ENCODE results near the gene NDUFS7. TPM values are rescaled to one million over a fixed set of nuclear protein-coding genes. Genes with fewer than 3 reads are reported as not detected.
A peak's percentile ranks its signal among the peaks of the same experiment; 100 is the strongest.

Gene NDUFS7
- total and polyA plus RNA-seq, 9 of the 15 experiments (the other 6 are each of a cell fraction or from before 2014, with no cell fraction given), result 6.0 to 271 (median 60.6) TPM

DNA sequence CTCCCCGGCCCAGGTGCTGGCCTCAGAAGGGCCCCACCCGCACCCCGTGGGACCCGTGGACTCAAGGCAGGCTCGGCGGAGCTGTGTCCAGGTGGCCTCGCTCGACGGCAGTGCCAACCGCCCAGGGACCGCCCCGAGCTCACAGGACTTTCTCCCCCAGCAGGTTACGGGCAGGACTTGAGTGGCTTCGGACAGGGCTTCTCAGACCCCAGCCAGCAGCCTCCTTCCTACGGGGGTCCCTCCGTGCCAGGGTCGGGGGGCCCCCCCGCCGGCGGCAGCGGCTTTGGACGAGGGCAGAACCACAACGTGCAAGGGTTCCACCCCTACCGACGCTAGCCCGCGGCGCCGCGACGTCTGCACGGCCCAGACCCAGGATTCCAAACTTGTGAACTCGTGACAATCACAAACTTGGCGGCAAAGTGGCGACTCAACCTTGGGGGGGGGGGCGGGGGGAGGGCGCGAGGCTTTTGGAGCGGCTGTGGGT, 50.9 kb downstream of the NDUFS7 start (continued):
- TF ChIP-seq, protein P1, sequence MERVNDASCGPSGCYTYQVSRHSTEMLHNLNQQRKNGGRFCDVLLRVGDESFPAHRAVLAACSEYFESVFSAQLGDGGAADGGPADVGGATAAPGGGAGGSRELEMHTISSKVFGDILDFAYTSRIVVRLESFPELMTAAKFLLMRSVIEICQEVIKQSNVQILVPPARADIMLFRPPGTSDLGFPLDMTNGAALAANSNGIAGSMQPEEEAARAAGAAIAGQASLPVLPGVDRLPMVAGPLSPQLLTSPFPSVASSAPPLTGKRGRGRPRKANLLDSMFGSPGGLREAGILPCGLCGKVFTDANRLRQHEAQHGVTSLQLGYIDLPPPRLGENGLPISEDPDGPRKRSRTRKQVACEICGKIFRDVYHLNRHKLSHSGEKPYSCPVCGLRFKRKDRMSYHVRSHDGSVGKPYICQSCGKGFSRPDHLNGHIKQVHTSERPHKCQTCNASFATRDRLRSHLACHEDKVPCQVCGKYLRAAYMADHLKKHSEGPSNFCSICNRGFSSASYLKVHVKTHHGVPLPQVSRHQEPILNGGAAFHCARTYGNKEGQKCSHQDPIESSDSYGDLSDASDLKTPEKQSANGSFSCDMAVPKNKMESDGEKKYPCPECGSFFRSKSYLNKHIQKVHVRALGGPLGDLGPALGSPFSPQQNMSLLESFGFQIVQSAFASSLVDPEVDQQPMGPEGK (CRISPR knock-in tag; IDR thresholded peaks at IDR 0.05; ENCODE audit: borderline replicate concordance), result no peak
- peak; percentile 88 for TF ChIP-seq RBM22 (IDR thresholded peaks at IDR 0.05; ENCODE audit: low read depth, low read length, poor library complexity, severe bottlenecking)
- TF ChIP-seq DNMT1 (IDR thresholded peaks at IDR 0.05), result no peak
- peak; percentile 23 for TF ChIP-seq L3MBTL2 (IDR thresholded peaks at IDR 0.05)
- peak; percentile 86 for TF ChIP-seq ZNF740 (CRISPR knock-in tag; IDR thresholded peaks at IDR 0.05)
- TF ChIP-seq ZNF740 (tag; IDR thresholded peaks at IDR 0.05), result no peak
- TF ChIP-seq HIVEP1 (CRISPR knock-in tag; IDR thresholded peaks at IDR 0.05), result no peak
- peak; percentile 82 for TF ChIP-seq ZBTB33 (CRISPR knock-in tag; IDR thresholded peaks at IDR 0.05)
- TF ChIP-seq, protein P2, sequence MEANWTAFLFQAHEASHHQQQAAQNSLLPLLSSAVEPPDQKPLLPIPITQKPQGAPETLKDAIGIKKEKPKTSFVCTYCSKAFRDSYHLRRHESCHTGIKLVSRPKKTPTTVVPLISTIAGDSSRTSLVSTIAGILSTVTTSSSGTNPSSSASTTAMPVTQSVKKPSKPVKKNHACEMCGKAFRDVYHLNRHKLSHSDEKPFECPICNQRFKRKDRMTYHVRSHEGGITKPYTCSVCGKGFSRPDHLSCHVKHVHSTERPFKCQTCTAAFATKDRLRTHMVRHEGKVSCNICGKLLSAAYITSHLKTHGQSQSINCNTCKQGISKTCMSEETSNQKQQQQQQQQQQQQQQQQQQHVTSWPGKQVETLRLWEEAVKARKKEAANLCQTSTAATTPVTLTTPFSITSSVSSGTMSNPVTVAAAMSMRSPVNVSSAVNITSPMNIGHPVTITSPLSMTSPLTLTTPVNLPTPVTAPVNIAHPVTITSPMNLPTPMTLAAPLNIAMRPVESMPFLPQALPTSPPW (CRISPR knock-in tag; IDR thresholded peaks at IDR 0.05), result peak; percentile 71
- peak; percentile 30 for TF ChIP-seq HMGN3 (IDR thresholded peaks at IDR 0.05; ENCODE audit: borderline replicate concordance, extremely low read depth, insufficient read length, low read depth, low read length)
